HepG2 (cell line): ENCODE measurements around the gene DCC. TPM values are rescaled to one million over a fixed set of nuclear protein-coding genes. Genes with fewer than 3 reads are reported as not detected.

Experiments
- ATAC-seq: fragments of 200-7000 bp; cut with Tn5 transposase; 3 replicates; pipeline ENCODE4 v1.9.1; 2020; ENCODE audit warnings: mild to moderate bottlenecking, moderate library complexity
- BruUV-seq: library from RNA; stranded (reverse); fragments of 400-500 nt; replicated peaks from 2 replicates; lab custom pipeline; 2021; lab: Mats Ljungman, UMichigan
- CTCF ChIA-PET: fragments of 300-600 bp; formaldehyde crosslinking; extraction: SDS; loops from one replicate; lab custom pipeline; 2021; ENCODE audit warnings: low total read pairs, inconsistent platforms, low intra/inter-chr PET ratio; lab: Yijun Ruan, JAX
- POLR2A ChIA-PET: fragments of 350-600 bp; sonication (Branson Sonifier 250); formaldehyde crosslinking; loops from one replicate; lab custom pipeline; 2020; ENCODE audit warnings: antibody characterized with exemption, inconsistent platforms; lab: Yijun Ruan, JAX
- DNase-seq: peaks from one replicate; pipeline ENCODE4 v3.0.0-alpha.2; 2015; ENCODE audit warnings: low spot score
- FAIRE-seq: peaks from 3 replicates; lab custom pipeline; 2011; peaks lifted over from hg19 to GRCh38; lab: Jason Lieb, UNC
- H2AFZ ChIP-seq: one replicate; pipeline ENCODE4 v1.6.1; 2011; ENCODE audit warnings: low read length, inconsistent platforms
- H3K27ac ChIP-seq: fragments of 300-600 bp; 3 replicates; pipeline ENCODE4 v1.8.0; 2011; ENCODE audit warnings: mixed run types, mild to moderate bottlenecking, mixed read lengths, low read length, inconsistent platforms; ENCODE audit not compliant: insufficient read depth; ENCODE audit errors: extremely low read length
- H3K27me3 ChIP-seq, 2 experiments: fragments of 200-600 bp in 1 of 2; 2 replicates in 1 of 2; 3 replicates in 1 of 2; pipeline versions ENCODE4 v1.6.0 to v1.8.0; 2011; ENCODE audit warnings: low read length in 2 of 2, mild to moderate bottlenecking in 2 of 2, moderate library complexity in 2 of 2, inconsistent platforms in 1 of 2; ENCODE audit not compliant: insufficient read depth in 2 of 2, control insufficient read depth in 1 of 2
- H3K36me3 ChIP-seq, 2 experiments: fragments of 200-600 bp in 1 of 2; replicated peaks in 1 of 2; 2 replicates in 1 of 2; 3 replicates in 1 of 2; pipeline versions ENCODE4 v1.5.1 to v1.8.0; 2011; ENCODE audit warnings: low read length in 2 of 2, inconsistent platforms in 1 of 2; ENCODE audit not compliant: insufficient read depth in 2 of 2, control insufficient read depth in 1 of 2
- H3K4me1 ChIP-seq: 2 replicates; pipeline ENCODE4 v1.5.1; 2012; ENCODE audit warnings: low read length, inconsistent platforms; ENCODE audit not compliant: insufficient read depth
- H3K4me2 ChIP-seq: 2 replicates; pipeline ENCODE4 v1.6.0; 2011; ENCODE audit warnings: low read depth, low read length, inconsistent platforms
- H3K4me3 ChIP-seq, 3 experiments: fragments of 200-600 bp in 1 of 3; sonication (generic), shearing (Covaris generic) in 1 of 3; replicated peaks in 1 of 3; 2 replicates each; pipeline ENCODE4 v1.5.1; 2011 to 2016; ENCODE audit warnings: low read length in 3 of 3, inconsistent platforms in 2 of 3, low read depth in 2 of 3, mild to moderate bottlenecking in 2 of 3, control low read depth in 1 of 3, mixed read lengths in 1 of 3; ENCODE audit not compliant: insufficient read depth in 1 of 3
- H3K79me2 ChIP-seq: one replicate; pipeline ENCODE4 v1.6.1; 2011; ENCODE audit warnings: low read length, inconsistent platforms; ENCODE audit not compliant: insufficient read depth
- H3K9ac ChIP-seq: 2 replicates; pipeline ENCODE4 v1.6.0; 2011; ENCODE audit warnings: mild to moderate bottlenecking, low read depth, low read length, inconsistent platforms; ENCODE audit not compliant: insufficient read depth
- H3K9me3 ChIP-seq: 2 replicates; pipeline ENCODE4 v1.5.1; 2012; ENCODE audit warnings: mild to moderate bottlenecking, low read length
- H4K20me1 ChIP-seq: 2 replicates; pipeline ENCODE4 v1.6.0; 2011; ENCODE audit warnings: inconsistent platforms, mild to moderate bottlenecking, low read length, moderate library complexity; ENCODE audit not compliant: insufficient read depth
- FOXK2 ChIP-seq: fragments of 450-650 bp; IDR thresholded peaks from 2 replicates; pipeline ENCODE4 v1.6.1; 2016
- GRHL1 ChIP-seq: sonication (generic); formaldehyde crosslinking; conservative IDR thresholded peaks from 2 replicates; pipeline ENCODE4 v1.8.0; 2022; ENCODE audit warnings: missing genetic modification reagents
- HMGXB3 ChIP-seq: sonication (generic); formaldehyde crosslinking; IDR thresholded peaks from 2 replicates; pipeline ENCODE4 v1.4.0; 2020; ENCODE audit warnings: missing genetic modification reagents, borderline replicate concordance
- XBP1 ChIP-seq: sonication (generic); formaldehyde crosslinking; IDR thresholded peaks from 2 replicates; pipeline ENCODE4 v1.5.0; 2020; ENCODE audit warnings: missing genetic modification reagents
- ZFP36L2 ChIP-seq: sonication (generic); formaldehyde crosslinking; IDR thresholded peaks from 2 replicates; pipeline ENCODE4 v1.4.0; 2020; ENCODE audit warnings: missing genetic modification reagents
- ZNF567 ChIP-seq: sonication (generic); formaldehyde crosslinking; IDR thresholded peaks from 2 replicates; pipeline ENCODE4 v1.8.1; 2023; ENCODE audit warnings: mild to moderate bottlenecking, missing genetic modification reagents, borderline replicate concordance
- WGBS: methylation state at CpG from one replicate; pipeline ENCODE4 v1.1.6; 2017; ENCODE audit warnings: low lambda C conversion rate; 5-methylcytosine and 5-hydroxymethylcytosine counted together
- in situ Hi-C: cut with HindIII; loops from 2 replicates; pipeline ENCODE4 v1.10.0; 2017; ENCODE audit warnings: low pct_unique_long_range_greater_than_20kb; ENCODE audit not compliant: extremely low pct_ligation_motif_present
- intact Hi-C: fragments of 100-400 bp; cut with micrococcal nuclease; formaldehyde crosslinking; loops from one replicate; pipeline ENCODE4 v1.10.0; 2022; ENCODE audit not compliant: unreplicated experiment
- polyA plus RNA-seq, 8 experiments: library from polyadenylated mRNA; depleted of rRNA in 3 of 8; stranded (reverse) in 7 of 8; unstranded in 1 of 8; fragments of >200 nt; fragmentation: Illumina TruSeq in 4 of 8; extraction: Trizol in 4 of 8; gene quantifications; 2 replicates each; pipeline versions ENCODE4 v1.2.1 to v1.2.3, GENCODE V29; 2011 to 2016; ENCODE audit warnings: low read depth in 4 of 8, missing spikeins in 1 of 8, mixed read lengths in 1 of 8; ENCODE audit not compliant: insufficient read depth in 1 of 8
- total RNA-seq, 5 experiments: library from RNA; depleted of rRNA; stranded (reverse); fragments of >200 nt; fragmentation: Illumina TruSeq; extraction: Trizol; gene quantifications; 2 replicates each; pipeline ENCODE4 v1.2.3, GENCODE V29; 2016; ENCODE audit warnings: low read depth in 1 of 5
- TF ChIP-seq, protein P1 (sequence below): sonication (generic); formaldehyde crosslinking; IDR thresholded peaks from 2 replicates; pipeline ENCODE4 v1.4.0; 2020; ENCODE audit warnings: missing genetic modification reagents, mild to moderate bottlenecking, borderline replicate concordance
- TF ChIP-seq, protein P2 (sequence below): sonication (generic); formaldehyde crosslinking; conservative IDR thresholded peaks from 2 replicates; pipeline ENCODE4 v1.8.0; 2022; ENCODE audit warnings: mild to moderate bottlenecking, moderate library complexity, missing genetic modification reagents
- TF ChIP-seq, protein P3 (sequence below): sonication (generic); formaldehyde crosslinking; IDR thresholded peaks from 2 replicates; pipeline ENCODE4 v1.4.0; 2020; ENCODE audit warnings: missing genetic modification reagents

The DCC gene
- total and polyA plus RNA-seq, 2 of the 13 experiments (the other 11 are each of a cell fraction or from before 2014, with no cell fraction given): not detected

GRCh38 chr18:52408800-52409302, 68.9 kb downstream of the DCC start:
- H3K4me2 ChIP-seq: no peak overlapping the region
- H3K9ac ChIP-seq: no peak overlapping the region
- no peak for DNase-seq
- ChIA-PET POLR2A (no interaction called here), CTCF (no interaction called here)
- 18% methylated on average over 2 of the region's 2 CpGs for WGBS
- no peaks in the 10 kb centered on the region for H4K20me1 ChIP-seq
- H3K27me3 ChIP-seq: no peaks in the 10 kb centered on the region
- BruUV-seq: no TSS peak
- H3K36me3 ChIP-seq: no peaks in the 10 kb centered on the region
- H3K79me2 ChIP-seq: no peaks in the 10 kb centered on the region
- H3K4me1 ChIP-seq: no peaks in the 10 kb centered on the region
- in situ Hi-C loops: no loop called here
- no peak overlapping the region for H3K27ac ChIP-seq
- intact Hi-C loops: loop anchor here (2.0 kb wide), 1 partner anchor 740 kb away; no protein-coding TSS in a partner anchor
- no peak for ATAC-seq
- H3K4me3 ChIP-seq: no peak overlapping the region
- no peaks in the 10 kb centered on the region; the same call in 1 of the 2 replicates for H3K9me3 ChIP-seq
- FAIRE-seq: no peak
- H2AFZ ChIP-seq: no peak overlapping the region
- no peak for TF ChIP-seq FOXK2
- TF ChIP-seq XBP1: no peak
- TF ChIP-seq, protein P1, sequence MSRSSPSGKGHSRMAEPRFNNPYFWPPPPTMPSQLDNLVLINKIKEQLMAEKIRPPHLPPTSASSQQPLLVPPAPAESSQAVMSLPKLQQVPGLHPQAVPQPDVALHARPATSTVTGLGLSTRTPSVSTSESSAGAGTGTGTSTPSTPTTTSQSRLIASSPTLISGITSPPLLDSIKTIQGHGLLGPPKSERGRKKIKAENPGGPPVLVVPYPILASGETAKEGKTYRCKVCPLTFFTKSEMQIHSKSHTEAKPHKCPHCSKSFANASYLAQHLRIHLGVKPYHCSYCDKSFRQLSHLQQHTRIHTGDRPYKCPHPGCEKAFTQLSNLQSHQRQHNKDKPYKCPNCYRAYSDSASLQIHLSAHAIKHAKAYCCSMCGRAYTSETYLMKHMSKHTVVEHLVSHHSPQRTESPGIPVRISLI: no peak
- TF ChIP-seq, protein P2, sequence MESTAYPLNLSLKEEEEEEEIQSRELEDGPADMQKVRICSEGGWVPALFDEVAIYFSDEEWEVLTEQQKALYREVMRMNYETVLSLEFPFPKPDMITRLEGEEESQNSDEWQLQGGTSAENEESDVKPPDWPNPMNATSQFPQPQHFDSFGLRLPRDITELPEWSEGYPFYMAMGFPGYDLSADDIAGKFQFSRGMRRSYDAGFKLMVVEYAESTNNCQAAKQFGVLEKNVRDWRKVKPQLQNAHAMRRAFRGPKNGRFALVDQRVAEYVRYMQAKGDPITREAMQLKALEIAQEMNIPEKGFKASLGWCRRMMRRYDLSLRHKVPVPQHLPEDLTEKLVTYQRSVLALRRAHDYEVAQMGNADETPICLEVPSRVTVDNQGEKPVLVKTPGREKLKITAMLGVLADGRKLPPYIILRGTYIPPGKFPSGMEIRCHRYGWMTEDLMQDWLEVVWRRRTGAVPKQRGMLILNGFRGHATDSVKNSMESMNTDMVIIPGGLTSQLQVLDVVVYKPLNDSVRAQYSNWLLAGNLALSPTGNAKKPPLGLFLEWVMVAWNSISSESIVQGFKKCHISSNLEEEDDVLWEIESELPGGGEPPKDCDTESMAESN (CRISPR knock-in tag): no peak
- TF ChIP-seq HMGXB3 (CRISPR knock-in tag): no peak
- no peak for TF ChIP-seq ZNF567
- TF ChIP-seq, protein P3, sequence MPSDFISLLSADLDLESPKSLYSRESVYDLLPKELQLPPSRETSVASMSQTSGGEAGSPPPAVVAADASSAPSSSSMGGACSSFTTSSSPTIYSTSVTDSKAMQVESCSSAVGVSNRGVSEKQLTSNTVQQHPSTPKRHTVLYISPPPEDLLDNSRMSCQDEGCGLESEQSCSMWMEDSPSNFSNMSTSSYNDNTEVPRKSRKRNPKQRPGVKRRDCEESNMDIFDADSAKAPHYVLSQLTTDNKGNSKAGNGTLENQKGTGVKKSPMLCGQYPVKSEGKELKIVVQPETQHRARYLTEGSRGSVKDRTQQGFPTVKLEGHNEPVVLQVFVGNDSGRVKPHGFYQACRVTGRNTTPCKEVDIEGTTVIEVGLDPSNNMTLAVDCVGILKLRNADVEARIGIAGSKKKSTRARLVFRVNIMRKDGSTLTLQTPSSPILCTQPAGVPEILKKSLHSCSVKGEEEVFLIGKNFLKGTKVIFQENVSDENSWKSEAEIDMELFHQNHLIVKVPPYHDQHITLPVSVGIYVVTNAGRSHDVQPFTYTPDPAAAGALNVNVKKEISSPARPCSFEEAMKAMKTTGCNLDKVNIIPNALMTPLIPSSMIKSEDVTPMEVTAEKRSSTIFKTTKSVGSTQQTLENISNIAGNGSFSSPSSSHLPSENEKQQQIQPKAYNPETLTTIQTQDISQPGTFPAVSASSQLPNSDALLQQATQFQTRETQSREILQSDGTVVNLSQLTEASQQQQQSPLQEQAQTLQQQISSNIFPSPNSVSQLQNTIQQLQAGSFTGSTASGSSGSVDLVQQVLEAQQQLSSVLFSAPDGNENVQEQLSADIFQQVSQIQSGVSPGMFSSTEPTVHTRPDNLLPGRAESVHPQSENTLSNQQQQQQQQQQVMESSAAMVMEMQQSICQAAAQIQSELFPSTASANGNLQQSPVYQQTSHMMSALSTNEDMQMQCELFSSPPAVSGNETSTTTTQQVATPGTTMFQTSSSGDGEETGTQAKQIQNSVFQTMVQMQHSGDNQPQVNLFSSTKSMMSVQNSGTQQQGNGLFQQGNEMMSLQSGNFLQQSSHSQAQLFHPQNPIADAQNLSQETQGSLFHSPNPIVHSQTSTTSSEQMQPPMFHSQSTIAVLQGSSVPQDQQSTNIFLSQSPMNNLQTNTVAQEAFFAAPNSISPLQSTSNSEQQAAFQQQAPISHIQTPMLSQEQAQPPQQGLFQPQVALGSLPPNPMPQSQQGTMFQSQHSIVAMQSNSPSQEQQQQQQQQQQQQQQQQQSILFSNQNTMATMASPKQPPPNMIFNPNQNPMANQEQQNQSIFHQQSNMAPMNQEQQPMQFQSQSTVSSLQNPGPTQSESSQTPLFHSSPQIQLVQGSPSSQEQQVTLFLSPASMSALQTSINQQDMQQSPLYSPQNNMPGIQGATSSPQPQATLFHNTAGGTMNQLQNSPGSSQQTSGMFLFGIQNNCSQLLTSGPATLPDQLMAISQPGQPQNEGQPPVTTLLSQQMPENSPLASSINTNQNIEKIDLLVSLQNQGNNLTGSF (CRISPR knock-in tag): no peak
- TF ChIP-seq ZFP36L2 (CRISPR knock-in tag): no peak
- TF ChIP-seq GRHL1 (CRISPR knock-in tag): no peak
